ENCODE results near the gene ELAVL2.

ELAVL2 gene

DNA sequence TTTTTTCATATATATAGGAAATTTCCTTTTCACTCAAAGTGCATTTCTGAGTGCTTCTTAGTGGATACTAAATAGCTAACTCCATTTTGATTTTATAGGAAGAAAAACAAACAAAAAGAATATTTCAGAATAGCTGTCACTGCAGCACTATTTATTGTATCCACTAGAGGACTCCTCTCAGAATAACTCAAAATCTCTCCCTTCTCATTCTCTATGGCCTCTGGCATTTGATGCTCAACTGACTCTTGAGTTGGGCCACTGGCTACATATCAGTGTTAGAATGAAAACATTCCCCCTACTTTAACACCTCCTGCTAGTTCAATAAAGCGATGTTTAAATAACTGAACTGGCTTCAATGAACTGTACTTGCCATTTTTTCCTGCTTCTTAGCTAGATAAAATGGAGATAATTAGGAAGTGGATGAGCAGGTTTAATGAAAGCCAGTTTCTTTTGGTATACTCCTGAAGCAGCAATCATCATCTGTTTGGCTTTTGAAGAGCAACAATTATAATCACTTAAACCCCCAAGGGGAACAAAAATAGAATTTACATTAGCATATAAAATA, 16.6 kb upstream of the ELAVL2 start:
- Histone ChIP-seq H3K4me2 (ENCODE audit: insufficient read depth, low read length, poor library complexity, severe bottlenecking) (no peak overlapping the region), H3K27ac (replicated peaks; ENCODE audit: low read length) (no peak overlapping the region), H3K27me3 (ENCODE audit: control insufficient read depth in 3 of 3, insufficient read depth in 3 of 3, low read depth in 1 of 3, low read length in 3 of 3) (no peaks in the 10 kb centered on the region), H3K23ac (ENCODE audit: low read depth, low read length, poor library complexity) (no peak overlapping the region), H2BK5ac (ENCODE audit: low read length) (no peak overlapping the region), H3K18ac (ENCODE audit: low read length) (no peak overlapping the region), H3K4me3 (ENCODE audit: low read length in 2 of 2) (no peak overlapping the region), H3K9me3 (replicated peaks in 1 of 2; ENCODE audit: control insufficient read depth in 2 of 2, insufficient read depth in 1 of 2, low read depth in 1 of 2, low read length in 2 of 2) (no peaks in the 10 kb centered on the region), H4K91ac (ENCODE audit: low read depth, low read length, poor library complexity) (no peak overlapping the region), H4K8ac (ENCODE audit: low read depth, low read length) (no peak overlapping the region), H2BK120ac (ENCODE audit: low read depth, low read length) (no peak overlapping the region), H2BK15ac (ENCODE audit: low read length) (no peak overlapping the region), H2AFZ (ENCODE audit: low read length) (no peak overlapping the region), H3K4ac (ENCODE audit: low read length) (no peak overlapping the region), H3K36me3 (replicated peaks in 1 of 2; ENCODE audit: control insufficient read depth in 2 of 2, insufficient read depth in 2 of 2, low read length in 2 of 2) (no peaks in the 10 kb centered on the region), H3K4me1 (ENCODE audit: control insufficient read depth in 2 of 2, insufficient read depth in 1 of 2, low read depth in 1 of 2, low read length in 2 of 2) (no peaks in the 10 kb centered on the region), H3K9ac (ENCODE audit: low read depth, low read length, poor library complexity) (no peak overlapping the region), H3K79me1 (ENCODE audit: low read depth, low read length) (no peaks in the 10 kb centered on the region), H2AK5ac (ENCODE audit: low read depth, low read length) (no peak overlapping the region), H3K14ac (ENCODE audit: low read length) (no peak overlapping the region), H2BK12ac (ENCODE audit: low read length) (no peak overlapping the region)
- DNase-seq (ENCODE audit: low spot score): no peak
- WGBS, 2 donors (ENCODE audit: extremely low coverage in 2 of 2, insufficient read length in 2 of 2, insufficient replicate concordance in 1 of 2): no CpG with 5 or more reads among the region's 1 CpG

DNA sequence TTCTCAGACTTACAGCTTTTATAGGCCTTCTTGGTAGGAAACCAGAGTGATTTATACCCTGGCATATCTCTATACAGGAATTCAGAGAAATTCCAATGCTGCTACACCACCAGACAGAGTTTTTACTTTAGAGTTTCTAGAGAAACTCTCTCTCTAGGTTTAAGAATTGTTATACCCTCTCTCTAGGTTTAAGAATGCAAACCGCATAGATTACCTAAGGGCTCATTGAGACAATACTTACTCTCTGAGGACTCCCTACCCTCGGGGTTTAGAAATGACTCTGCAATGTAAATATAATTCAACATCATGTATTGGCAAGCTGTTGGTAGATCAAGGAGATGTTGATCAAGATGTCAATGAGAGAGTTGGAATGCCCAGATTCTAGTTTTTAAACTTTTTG, 15.3 kb upstream of the ELAVL2 start:
- Histone ChIP-seq H3K4me3 (ENCODE audit: low read length in 2 of 2) (no peak overlapping the region), H3K27me3 (ENCODE audit: control insufficient read depth in 3 of 3, insufficient read depth in 3 of 3, low read depth in 1 of 3, low read length in 3 of 3) (no peaks in the 10 kb centered on the region), H2AK5ac (ENCODE audit: low read depth, low read length) (no peak overlapping the region), H3K4me2 (ENCODE audit: insufficient read depth, low read length, poor library complexity, severe bottlenecking) (no peak overlapping the region), H2BK15ac (ENCODE audit: low read length) (no peak overlapping the region), H2BK120ac (ENCODE audit: low read depth, low read length) (no peak overlapping the region), H3K14ac (ENCODE audit: low read length) (no peak overlapping the region), H3K9me3 (replicated peaks in 1 of 2; ENCODE audit: control insufficient read depth in 2 of 2, insufficient read depth in 1 of 2, low read depth in 1 of 2, low read length in 2 of 2) (no peaks in the 10 kb centered on the region), H2BK12ac (ENCODE audit: low read length) (no peak overlapping the region), H4K91ac (ENCODE audit: low read depth, low read length, poor library complexity) (no peak overlapping the region), H2BK5ac (ENCODE audit: low read length) (no peak overlapping the region), H3K18ac (ENCODE audit: low read length) (no peak overlapping the region), H3K4ac (ENCODE audit: low read length) (no peak overlapping the region), H4K8ac (ENCODE audit: low read depth, low read length) (no peak overlapping the region), H3K9ac (ENCODE audit: low read depth, low read length, poor library complexity) (no peak overlapping the region), H3K27ac (replicated peaks; ENCODE audit: low read length) (no peak overlapping the region), H2AFZ (ENCODE audit: low read length) (no peak overlapping the region), H3K4me1 (ENCODE audit: control insufficient read depth in 2 of 2, insufficient read depth in 1 of 2, low read depth in 1 of 2, low read length in 2 of 2) (no peaks in the 10 kb centered on the region), H3K36me3 (replicated peaks in 1 of 2; ENCODE audit: control insufficient read depth in 2 of 2, insufficient read depth in 2 of 2, low read length in 2 of 2) (no peaks in the 10 kb centered on the region), H3K79me1 (ENCODE audit: low read depth, low read length) (no peaks in the 10 kb centered on the region), H3K23ac (ENCODE audit: low read depth, low read length, poor library complexity) (no peak overlapping the region)
- no peak for DNase-seq (ENCODE audit: low spot score)
- WGBS, 2 donors (ENCODE audit: extremely low coverage in 2 of 2, insufficient read length in 2 of 2, insufficient replicate concordance in 1 of 2): no CpG with 5 or more reads among the region's 2 CpGs

- Histone ChIP-seq H2BK15ac (ENCODE audit: low read length) (no peak overlapping the region), H3K4ac (ENCODE audit: low read length) (no peak overlapping the region), H2AK5ac (ENCODE audit: low read depth, low read length) (no peak overlapping the region), H3K23ac (ENCODE audit: low read depth, low read length, poor library complexity) (no peak overlapping the region), H3K18ac (ENCODE audit: low read length) (no peak overlapping the region), H2BK120ac (ENCODE audit: low read depth, low read length) (no peak overlapping the region), H4K8ac (ENCODE audit: low read depth, low read length) (no peak overlapping the region), H3K4me1 (ENCODE audit: control insufficient read depth in 2 of 2, insufficient read depth in 1 of 2, low read depth in 1 of 2, low read length in 2 of 2) (no peaks in the 10 kb centered on the region), H2BK5ac (ENCODE audit: low read length) (no peak overlapping the region), H3K27me3 (ENCODE audit: control insufficient read depth in 3 of 3, insufficient read depth in 3 of 3, low read depth in 1 of 3, low read length in 3 of 3) (no peaks in the 10 kb centered on the region), H3K27ac (replicated peaks; ENCODE audit: low read length) (no peak overlapping the region), H3K9me3 (replicated peaks in 1 of 2; ENCODE audit: control insufficient read depth in 2 of 2, insufficient read depth in 1 of 2, low read depth in 1 of 2, low read length in 2 of 2) (no peaks in the 10 kb centered on the region), H3K14ac (ENCODE audit: low read length) (no peak overlapping the region), H3K36me3 (replicated peaks in 1 of 2; ENCODE audit: control insufficient read depth in 2 of 2, insufficient read depth in 2 of 2, low read length in 2 of 2) (no peaks in the 10 kb centered on the region), H2BK12ac (ENCODE audit: low read length) (no peak overlapping the region), H3K4me3 (ENCODE audit: low read length in 2 of 2) (no peak overlapping the region), H3K9ac (ENCODE audit: low read depth, low read length, poor library complexity) (no peak overlapping the region), H3K79me1 (ENCODE audit: low read depth, low read length) (no peaks in the 10 kb centered on the region), H2AFZ (ENCODE audit: low read length) (no peak overlapping the region), H4K91ac (ENCODE audit: low read depth, low read length, poor library complexity) (no peak overlapping the region), H3K4me2 (ENCODE audit: insufficient read depth, low read length, poor library complexity, severe bottlenecking) (no peak overlapping the region)
- DNase-seq (ENCODE audit: low spot score): no peak
- no CpG with 5 or more reads among the region's 5 CpGs for WGBS, 2 donors (ENCODE audit: extremely low coverage in 2 of 2, insufficient read length in 2 of 2, insufficient replicate concordance in 1 of 2)
Measured at GRCh38 chr9:23837038-23837437, 11.0 kb upstream of the ELAVL2 start.

DNA sequence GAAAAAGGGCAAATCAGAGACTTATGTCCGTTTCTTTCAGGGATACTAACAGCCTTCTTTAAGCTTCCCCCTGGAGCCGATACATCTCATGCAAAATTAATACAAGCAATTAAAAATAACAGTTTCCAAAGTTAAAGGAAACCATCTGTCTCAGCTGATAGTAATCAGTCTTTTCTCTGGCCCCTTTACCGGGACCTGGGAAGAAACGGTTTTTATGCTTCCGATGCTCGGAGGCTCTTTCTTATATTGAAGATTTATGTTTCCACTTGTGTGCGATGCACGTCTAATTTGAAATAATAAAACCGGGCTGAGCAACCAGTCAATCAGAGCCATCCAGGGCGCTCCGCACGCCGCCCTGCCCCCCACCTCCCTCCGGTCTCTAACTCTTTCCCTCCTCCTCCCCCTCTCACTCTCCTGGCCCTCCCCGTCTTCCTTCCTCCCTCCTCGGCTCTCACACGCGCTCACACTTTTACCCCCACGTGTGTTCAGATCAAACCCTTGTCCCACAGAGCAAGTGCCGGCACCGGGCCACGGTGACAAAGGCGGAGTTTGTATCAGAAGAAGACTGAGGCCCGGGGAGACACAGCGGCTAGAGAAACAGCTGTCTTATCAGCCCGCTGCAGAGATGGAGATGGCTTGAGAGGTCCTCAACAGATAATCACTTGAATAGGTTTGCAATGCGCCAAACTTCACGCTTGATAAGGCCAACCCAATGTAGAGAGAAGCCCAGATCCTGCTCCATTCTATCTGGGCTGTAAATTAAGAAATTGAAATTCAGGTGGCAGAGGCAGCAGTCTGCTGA, 5.1 kb upstream of the ELAVL2 start:
- Histone ChIP-seq H3K4me1 (ENCODE audit: control insufficient read depth in 2 of 2, insufficient read depth in 1 of 2, low read depth in 1 of 2, low read length in 2 of 2) (peaks cover 7 to 9% of the 10 kb centered on the region in 2 donors), H3K27me3 (ENCODE audit: control insufficient read depth in 3 of 3, insufficient read depth in 3 of 3, low read depth in 1 of 3, low read length in 3 of 3) (peaks cover 0 to 12% (median 3%) of the 10 kb centered on the region in 3 experiments), H3K79me1 (ENCODE audit: low read depth, low read length) (no peaks in the 10 kb centered on the region), H2BK5ac (ENCODE audit: low read length) (no peak overlapping the region), H3K14ac (ENCODE audit: low read length) (no peak overlapping the region), H4K8ac (ENCODE audit: low read depth, low read length) (no peak overlapping the region), H2BK120ac (ENCODE audit: low read depth, low read length) (no peak overlapping the region), H3K18ac (ENCODE audit: low read length) (no peak overlapping the region), H3K9ac (ENCODE audit: low read depth, low read length, poor library complexity) (no peak overlapping the region), H2BK12ac (ENCODE audit: low read length) (no peak overlapping the region), H4K91ac (ENCODE audit: low read depth, low read length, poor library complexity) (no peak overlapping the region), H3K4me2 (ENCODE audit: insufficient read depth, low read length, poor library complexity, severe bottlenecking) (peak overlapping the region; percentile 51), H2AK5ac (ENCODE audit: low read depth, low read length) (no peak overlapping the region), H3K4ac (ENCODE audit: low read length) (no peak overlapping the region), H3K23ac (ENCODE audit: low read depth, low read length, poor library complexity) (no peak overlapping the region), H2AFZ (ENCODE audit: low read length) (peak overlapping the region; percentile 90), H3K36me3 (replicated peaks in 1 of 2; ENCODE audit: control insufficient read depth in 2 of 2, insufficient read depth in 2 of 2, low read length in 2 of 2) (no peaks in the 10 kb centered on the region), H2BK15ac (ENCODE audit: low read length) (no peak overlapping the region), H3K4me3 (ENCODE audit: low read length in 2 of 2) (peak overlapping the region; percentile 47 to 81), H3K9me3 (replicated peaks in 1 of 2; ENCODE audit: control insufficient read depth in 2 of 2, insufficient read depth in 1 of 2, low read depth in 1 of 2, low read length in 2 of 2) (no peaks in the 10 kb centered on the region), H3K27ac (replicated peaks; ENCODE audit: low read length) (no peak overlapping the region)
- DNase-seq (ENCODE audit: low spot score): no peak
- no CpG with 5 or more reads among the region's 28 CpGs for WGBS, 2 donors (ENCODE audit: extremely low coverage in 2 of 2, insufficient read length in 2 of 2, insufficient replicate concordance in 1 of 2)
